Testis (tissue), 3 donors: ENCODE measurements around the gene SYT1. TPM values are rescaled to one million over a fixed set of nuclear protein-coding genes. Genes with fewer than 3 reads are reported as not detected.
"Not testable (repeated sequence)": the region's sequence is repeated elsewhere in the genome, so short reads cannot be mapped to it uniquely, and the experiment has no call there.

Source experiments
- DNase-seq: peaks from one replicate; pipeline ENCODE4 v3.0.0-alpha.2; 2019
- H3K27ac ChIP-seq, 2 donors: fragments of 200-600 bp; sonication (generic); one replicate each; pipeline ENCODE4 v1.5.1; 2019
- H3K27me3 ChIP-seq: fragments of 200-600 bp; sonication (generic); one replicate; pipeline ENCODE4 v1.5.1; 2019
- H3K36me3 ChIP-seq: fragments of 200-600 bp; sonication (generic); one replicate; pipeline ENCODE4 v1.5.1; 2017; ENCODE audit warnings: low read depth; ENCODE audit errors: missing control alignments
- H3K4me1 ChIP-seq: fragments of 200-600 bp; sonication (generic); one replicate; pipeline ENCODE4 v1.5.1; 2019
- H3K4me3 ChIP-seq, 2 donors: fragments of 200-600 bp; sonication (generic); one replicate each; pipeline ENCODE4 v1.5.1; 2017 to 2019
- H3K9me3 ChIP-seq: fragments of 200-600 bp; sonication (generic); one replicate; pipeline ENCODE4 v1.5.1; 2017
- CTCF ChIP-seq, 3 experiments: fragments of 450-650 bp in 2 of 3; fragments of 200-600 bp in 1 of 3; sonication (generic) in 1 of 3; IDR thresholded peaks; one replicate each; pipeline ENCODE4 v1.5.1; 2016 to 2019; ENCODE audit warnings: antibody characterized with exemption in 3 of 3, mild to moderate bottlenecking in 2 of 3, moderate library complexity in 1 of 3
- POLR2A ChIP-seq: fragments of 450-650 bp; IDR thresholded peaks from one replicate; pipeline ENCODE4 v1.6.1; 2017; ENCODE audit warnings: antibody characterized with exemption, mild to moderate bottlenecking, moderate library complexity
- WGBS, 2 donors: methylation state at CpG; one replicate each; pipeline ENCODE4 v1.1.5; 2018; 5-methylcytosine and 5-hydroxymethylcytosine counted together
- intact Hi-C: fragments of 100-400 bp; cut with DNase I; formaldehyde crosslinking; loops from one replicate; pipeline ENCODE4 v1.15.1; 2023; ENCODE audit warnings: low total_unique reads
- polyA plus RNA-seq: library from polyadenylated mRNA; stranded (reverse); fragments of 350-450 nt; fragmentation: Illumina TruSeq; extraction: RNeasy Lipid Tissue Mini Kit (QIAGEN cat#74804); gene quantifications from one replicate; pipeline ENCODE4 v1.2.3, GENCODE V29; 2014; ENCODE audit warnings: low read depth, low replicate concordance; ENCODE audit not compliant: insufficient read depth
- total RNA-seq, 2 donors: library from RNA; depleted of rRNA; stranded (reverse); fragments of >200 nt; gene quantifications; one replicate each; pipeline ENCODE4 v1.2.3, GENCODE V29; 2016

The SYT1 gene
- total and polyA plus RNA-seq, 3 donors from 2014 or later: 1.1 to 1.7 (median 1.3) TPM

GRCh38 chr12:79194595-79194994 lies 330.0 kb downstream of the SYT1 start:
- 63 to 78% methylated on average over 3 of the region's 3 CpGs for WGBS, 2 donors
- DNase-seq: no peak
- H3K4me1 ChIP-seq: no peaks in the 10 kb centered on the region
- H3K36me3 ChIP-seq: no peaks in the 10 kb centered on the region
- no peak overlapping the region for H3K27ac ChIP-seq
- no peak overlapping the region for H3K4me3 ChIP-seq
- no peaks in the 10 kb centered on the region for H3K9me3 ChIP-seq
- no peaks in the 10 kb centered on the region for H3K27me3 ChIP-seq
- intact Hi-C loops: no loop called here
- TF ChIP-seq POLR2A (no peak), CTCF (IDR thresholded peaks at IDR 0.05) (no peak)

GRCh38 chr12:79199166-79199565 lies 334.6 kb downstream of the SYT1 start:
- no peak for TF ChIP-seq POLR2A
- TF ChIP-seq CTCF (IDR thresholded peaks at IDR 0.05): no peak
- H3K4me3 ChIP-seq: no peak overlapping the region
- no peaks in the 10 kb centered on the region for H3K4me1 ChIP-seq
- H3K27ac ChIP-seq: no peak overlapping the region
- H3K9me3 ChIP-seq: no peaks in the 10 kb centered on the region
- WGBS, 2 donors: 74 to 88% methylated on average over 1 of the region's 1 CpG
- DNase-seq: no peak
- no peaks in the 10 kb centered on the region for H3K27me3 ChIP-seq
- H3K36me3 ChIP-seq: no peaks in the 10 kb centered on the region
- intact Hi-C loops: no loop called here

- H3K4me1 ChIP-seq: no peaks in the 10 kb centered on the region
- DNase-seq: no peak
- intact Hi-C loops: no loop called here
- H3K36me3 ChIP-seq: no peaks in the 10 kb centered on the region
- H3K27ac ChIP-seq: no peak overlapping the region
- no peak overlapping the region for H3K4me3 ChIP-seq
- H3K27me3 ChIP-seq: no peaks in the 10 kb centered on the region
- H3K9me3 ChIP-seq: no peaks in the 10 kb centered on the region
- TF ChIP-seq POLR2A: no peak
- TF ChIP-seq CTCF (IDR thresholded peaks at IDR 0.05): no peak
- WGBS, 2 donors: 80 to 87% methylated on average over 2 of the region's 2 CpGs
These were observed 335.6 kb downstream of the SYT1 start for GRCh38 chr12:79200176-79200575.

GRCh38 chr12:79203058-79203647 lies 338.6 kb downstream of the SYT1 start:
- Histone ChIP-seq H3K4me1 (no peaks in the 10 kb centered on the region), H3K36me3 (no peaks in the 10 kb centered on the region), H3K9me3 (no peaks in the 10 kb centered on the region), H3K27ac (no peak overlapping the region), H3K4me3 (no peak overlapping the region), H3K27me3 (no peaks in the 10 kb centered on the region)
- 89 to 90% methylated on average over 9 of the region's 9 CpGs for WGBS, 2 donors
- DNase-seq: no peak
- intact Hi-C loops: no loop called here
- TF ChIP-seq POLR2A (no peak), CTCF (IDR thresholded peaks at IDR 0.05) (no peak)

- TF ChIP-seq CTCF (IDR thresholded peaks at IDR 0.05): no peak
These were observed 342.3 kb downstream of the SYT1 start for GRCh38 chr12:79206871-79207270.

GRCh38 chr12:79210403-79210802 lies 345.8 kb downstream of the SYT1 start:
- H3K4me3 ChIP-seq, H3K9me3 ChIP-seq, DNase-seq, intact Hi-C loops, H3K27ac ChIP-seq, H3K4me1 ChIP-seq, H3K36me3 ChIP-seq, H3K27me3 ChIP-seq: not testable (repeated sequence)
- WGBS, 2 donors: 96 to 97% methylated on average over 3 of the region's 3 CpGs

More at GRCh38 chr12:79206871-79207270, 342.3 kb downstream of the SYT1 start:
- Histone ChIP-seq H3K4me3 (no peak overlapping the region), H3K4me1 (no peaks in the 10 kb centered on the region), H3K27ac (no peak overlapping the region), H3K9me3 (no peaks in the 10 kb centered on the region), H3K27me3 (no peaks in the 10 kb centered on the region), H3K36me3 (no peaks in the 10 kb centered on the region)
- 91 to 100% methylated on average over 1 of the region's 1 CpG for WGBS, 2 donors
- intact Hi-C loops: no loop called here
- DNase-seq: no peak
